Measurements from ENCODE around the gene EFNA2. TPM values are rescaled to one million over a fixed set of nuclear protein-coding genes. Genes with fewer than 3 reads are reported as not detected.
A peak's percentile ranks its signal among the peaks of the same experiment; 100 is the strongest.

Gene EFNA2
- total RNA-seq, 4 donors from 2014 or later, result 0.76 TPM; not detected in 3

- Histone ChIP-seq H3K36me3 (no peaks in the 10 kb centered on the region), H3K4me1 (peaks cover 30 to 57% of the 10 kb centered on the region in 2 donors), H3K27me3 (no peaks in the 10 kb centered on the region), H3K4me3 (peak overlapping the region; percentile 22 to 48), H3K27ac (peak overlapping the region; percentile 90 to 91), H3K9me3 (no peaks in the 10 kb centered on the region)
- DNase-seq, result peak; percentile 71 to 75
- intact Hi-C loops (cut with DNase I; ENCODE audit: low total_unique reads), result loop anchor here (1.0 kb wide), 1 partner anchor 21 kb away; no protein-coding TSS in a partner anchor
- TF ChIP-seq POLR2A (IDR thresholded peaks at IDR 0.05) (no peak), CTCF (IDR thresholded peaks at IDR 0.05) (no peak)
Observed at GRCh38 chr19:1265615-1266128, 20.0 kb upstream of the EFNA2 start.

- H3K9me3 ChIP-seq, result no peaks in the 10 kb centered on the region
- DNase-seq, result peak; percentile 86 to 92
- intact Hi-C loops (cut with DNase I; ENCODE audit: low total_unique reads), result loop anchor here (1.0 kb wide), 1 partner anchor 22 kb away; no protein-coding TSS in a partner anchor
- H3K27me3 ChIP-seq, result no peaks in the 10 kb centered on the region
- peaks cover 36 to 59% of the 10 kb centered on the region in 2 donors for H3K4me1 ChIP-seq
- no peaks in the 10 kb centered on the region for H3K36me3 ChIP-seq
- H3K4me3 ChIP-seq, result peak overlapping the region; percentile 22 to 48
- TF ChIP-seq POLR2A (IDR thresholded peaks at IDR 0.05) (no peak), CTCF (IDR thresholded peaks at IDR 0.05) (no peak)
- peak overlapping the region; percentile 90 to 91 for H3K27ac ChIP-seq
Observed at GRCh38 chr19:1266129-1266915, 19.4 kb upstream of the EFNA2 start.

GRCh38 chr19:1266916-1267476 lies 18.7 kb upstream of the EFNA2 start:
- DNase-seq, result peak; percentile 68 to 86
- H3K27ac ChIP-seq, result peak overlapping the region; percentile 90 to 91
- H3K9me3 ChIP-seq, result no peaks in the 10 kb centered on the region
- TF ChIP-seq POLR2A (IDR thresholded peaks at IDR 0.05) (peak in 1 of 2 donors; percentile 57), CTCF (IDR thresholded peaks at IDR 0.05) (peak; percentile 89 to 99 (median 99))
- H3K4me1 ChIP-seq, result peaks cover 41 to 59% of the 10 kb centered on the region in 2 donors
- no peaks in the 10 kb centered on the region for H3K27me3 ChIP-seq
- intact Hi-C loops (cut with DNase I; ENCODE audit: low total_unique reads), result loop anchor here (1.0 kb wide), 1 partner anchor 23 kb away; no protein-coding TSS in a partner anchor
- peak overlapping the region; percentile 22 to 48 for H3K4me3 ChIP-seq
- no peaks in the 10 kb centered on the region for H3K36me3 ChIP-seq

- Histone ChIP-seq H3K9me3 (no peaks in the 10 kb centered on the region), H3K27ac (peak overlapping the region; percentile 96 to 99), H3K27me3 (no peaks in the 10 kb centered on the region), H3K4me1 (peaks cover 41 to 57% of the 10 kb centered on the region in 2 donors), H3K36me3 (no peaks in the 10 kb centered on the region), H3K4me3 (peak overlapping the region in 1 of 2 donors; percentile 48)
- TF ChIP-seq CTCF (IDR thresholded peaks at IDR 0.05), result no peak
- intact Hi-C loops (cut with DNase I; ENCODE audit: low total_unique reads), result no loop called here
- peak; percentile 45 to 65 for DNase-seq
Observed at GRCh38 chr19:1267477-1268225, 18.0 kb upstream of the EFNA2 start.

All from uterus (tissue), 4 donors.